ENCODE results near the gene NPDC1. TPM values are rescaled to one million over a fixed set of nuclear protein-coding genes. Genes with fewer than 3 reads are reported as not detected.

The NPDC1 gene
- total RNA-seq, 4 donors from 2014 or later, result 11.3 to 22.3 (median 19.0) TPM

DNA sequence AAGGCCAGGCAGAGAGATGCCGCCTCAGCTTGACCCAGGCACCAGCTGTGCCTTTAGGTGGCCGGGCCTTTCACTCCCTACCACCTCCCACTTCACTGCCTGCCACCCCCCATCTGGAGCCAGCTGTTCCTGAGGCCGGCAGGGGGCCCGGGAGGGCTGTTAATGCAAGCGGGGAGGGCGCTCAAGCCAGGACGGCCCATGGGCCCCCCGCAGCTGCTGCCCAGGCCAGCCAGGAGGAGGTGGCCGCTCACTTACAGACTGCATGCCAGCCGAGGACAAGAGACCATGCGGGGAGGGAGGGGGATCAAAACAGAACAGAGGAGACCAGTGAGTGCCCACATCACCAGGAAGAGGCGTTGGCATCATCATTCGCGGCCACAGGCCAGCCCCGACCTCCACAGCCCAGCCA lies 22.4 kb downstream of the NPDC1 start:
- Histone ChIP-seq H3K4me3 (no peak overlapping the region), H3K4me1 (peaks cover 12 to 16% of the 10 kb centered on the region in 2 donors), H3K27ac (no peak overlapping the region), H3K27me3 (no peaks in the 10 kb centered on the region), H3K36me3 (peaks cover 0 to 8% of the 10 kb centered on the region in 2 donors), H3K9me3 (no peaks in the 10 kb centered on the region)
- in situ Hi-C loops (cut with MboI; ENCODE audit: low sequenced_read_pairs in 4 of 4) (no loop called here), intact Hi-C loops (cut with DNase I; ENCODE audit: low total_unique reads) (no loop called here)
- no peak for ATAC-seq
- no peak for DNase-seq
- TF ChIP-seq POLR2A (IDR thresholded peaks at IDR 0.05) (no peak), CTCF (IDR thresholded peaks at IDR 0.05 in 4 of 5, conservative IDR thresholded peaks at IDR 0.05 in 1 of 5) (no peak)

- Histone ChIP-seq H3K9me3 (no peaks in the 10 kb centered on the region), H3K36me3 (peaks cover 0 to 8% of the 10 kb centered on the region in 2 donors), H3K27ac (no peak overlapping the region), H3K4me3 (no peak overlapping the region), H3K27me3 (no peaks in the 10 kb centered on the region), H3K4me1 (peaks cover 10 to 13% of the 10 kb centered on the region in 2 donors)
- DNase-seq (no peak), ATAC-seq (no peak)
- in situ Hi-C loops (cut with MboI; ENCODE audit: low sequenced_read_pairs in 4 of 4) (no loop called here), intact Hi-C loops (cut with DNase I; ENCODE audit: low total_unique reads) (no loop called here)
- TF ChIP-seq POLR2A (IDR thresholded peaks at IDR 0.05) (no peak), CTCF (IDR thresholded peaks at IDR 0.05 in 4 of 5, conservative IDR thresholded peaks at IDR 0.05 in 1 of 5) (no peak)
Measured at GRCh38 chr9:137023157-137023556, 22.8 kb downstream of the NPDC1 start.

GRCh38 chr9:137022662-137023008 lies 23.3 kb downstream of the NPDC1 start:
- DNase-seq (no peak), ATAC-seq (no peak)
- Histone ChIP-seq H3K4me1 (peaks cover 10 to 13% of the 10 kb centered on the region in 2 donors), H3K4me3 (no peak overlapping the region), H3K27ac (no peak overlapping the region), H3K27me3 (no peaks in the 10 kb centered on the region), H3K9me3 (no peaks in the 10 kb centered on the region), H3K36me3 (peaks cover 0 to 8% of the 10 kb centered on the region in 2 donors)
- in situ Hi-C loops (cut with MboI; ENCODE audit: low sequenced_read_pairs in 4 of 4), result no loop called here
- TF ChIP-seq CTCF (IDR thresholded peaks at IDR 0.05 in 4 of 5, conservative IDR thresholded peaks at IDR 0.05 in 1 of 5), result no peak
- TF ChIP-seq POLR2A (IDR thresholded peaks at IDR 0.05), result no peak
- intact Hi-C loops (cut with DNase I; ENCODE audit: low total_unique reads), result no loop called here

DNA sequence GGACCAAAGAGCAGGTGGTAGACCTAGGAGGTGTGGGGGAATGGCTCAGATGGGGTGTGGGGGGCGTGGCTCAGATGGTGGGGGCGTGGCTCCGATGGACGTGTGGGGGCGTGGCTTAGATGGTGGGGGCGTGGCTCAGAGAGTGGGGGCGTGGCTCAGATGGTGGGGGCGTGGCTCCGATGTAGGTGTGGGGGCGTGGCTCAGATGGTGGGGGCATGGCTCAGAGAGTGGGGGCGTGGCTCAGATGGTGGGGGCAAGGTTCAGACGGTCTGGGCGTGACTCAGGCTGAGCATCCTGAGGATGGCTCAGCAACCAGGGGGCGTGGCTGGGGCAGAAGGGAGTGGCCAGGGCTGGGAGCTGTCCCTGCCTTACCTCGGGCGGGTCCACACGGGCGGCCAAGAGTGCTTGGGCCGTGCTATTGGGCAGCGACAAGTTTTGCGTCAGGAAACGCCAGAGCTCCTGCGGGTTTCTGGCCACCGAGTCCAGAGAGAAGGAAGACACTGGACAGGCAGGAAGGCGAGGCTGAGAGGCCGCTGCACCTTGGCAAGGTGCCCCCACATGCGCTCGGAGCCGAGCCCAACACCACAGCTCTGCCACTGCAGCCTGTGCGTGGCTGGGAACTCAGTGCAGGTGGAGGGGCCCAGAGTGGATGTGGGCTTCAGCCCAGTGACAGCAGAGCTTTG lies 23.9 kb downstream of the NPDC1 start:
- DNase-seq (peak in 1 of 2 donors; percentile 39), ATAC-seq (peak in 1 of 2 donors; percentile 24)
- Histone ChIP-seq H3K9me3 (no peaks in the 10 kb centered on the region), H3K4me1 (peaks cover 6 to 8% of the 10 kb centered on the region in 2 donors), H3K4me3 (no peak overlapping the region), H3K27me3 (no peaks in the 10 kb centered on the region), H3K27ac (no peak overlapping the region), H3K36me3 (peaks cover 0 to 12% of the 10 kb centered on the region in 2 donors)
- no peak for TF ChIP-seq POLR2A (IDR thresholded peaks at IDR 0.05)
- TF ChIP-seq CTCF (IDR thresholded peaks at IDR 0.05 in 4 of 5, conservative IDR thresholded peaks at IDR 0.05 in 1 of 5), result no peak
- intact Hi-C loops (cut with DNase I; ENCODE audit: low total_unique reads) (no loop called here), in situ Hi-C loops (cut with MboI; ENCODE audit: low sequenced_read_pairs in 4 of 4) (no loop called here)

DNA sequence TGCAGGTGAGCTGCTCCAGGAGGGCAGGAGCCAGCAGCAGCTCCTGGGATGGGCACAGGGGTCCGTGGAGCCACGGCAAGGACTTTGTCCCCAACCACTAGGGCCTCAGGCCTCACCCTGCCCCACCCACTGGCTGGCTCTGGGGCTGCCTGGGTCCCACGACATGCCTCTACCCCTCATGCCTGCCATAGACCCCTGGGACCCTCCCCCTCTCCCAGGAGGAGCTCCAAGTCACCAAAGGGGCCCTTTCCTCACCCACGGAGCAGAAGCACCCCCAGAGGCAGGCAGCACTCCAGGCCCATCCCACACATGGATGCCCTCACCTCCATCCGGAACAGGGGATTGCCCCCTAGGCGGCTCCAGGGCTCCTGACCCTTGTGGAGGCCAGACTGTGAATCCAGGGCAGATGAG lies 24.4 kb downstream of the NPDC1 start:
- H3K36me3 ChIP-seq, result peaks cover 0 to 18% of the 10 kb centered on the region in 2 donors
- DNase-seq (no peak), ATAC-seq (no peak)
- intact Hi-C loops (cut with DNase I; ENCODE audit: low total_unique reads), result no loop called here
- no peak for TF ChIP-seq CTCF (IDR thresholded peaks at IDR 0.05 in 4 of 5, conservative IDR thresholded peaks at IDR 0.05 in 1 of 5)
- TF ChIP-seq POLR2A (IDR thresholded peaks at IDR 0.05), result no peak
- H3K27me3 ChIP-seq, result no peaks in the 10 kb centered on the region
- H3K4me3 ChIP-seq, result no peak overlapping the region
- H3K4me1 ChIP-seq, result peaks cover under 1 to 3% of the 10 kb centered on the region in 2 donors
- no peaks in the 10 kb centered on the region for H3K9me3 ChIP-seq
- in situ Hi-C loops (cut with MboI; ENCODE audit: low sequenced_read_pairs in 4 of 4), result no loop called here
- no peak overlapping the region for H3K27ac ChIP-seq
